Fibroblast of pulmonary artery (primary cell): ENCODE data around the gene CTDSPL2.

Experiments
- DNase-seq: peaks from one replicate; pipeline ENCODE4 v3.0.0-alpha.2; 2010; ENCODE audit warnings: low read depth
- H3K4me3 ChIP-seq: replicated peaks from 2 replicates; pipeline ENCODE4 v1.5.1; 2011; ENCODE audit warnings: low read depth, mild to moderate bottlenecking, control low read depth, low read length, moderate library complexity
- TF ChIP-seq, protein P1 (sequence below): IDR thresholded peaks from 2 replicates; pipeline ENCODE4 v1.5.1; 2011; ENCODE audit warnings: mild to moderate bottlenecking, control low read depth, low read length, inconsistent platforms; ENCODE audit errors: missing control alignments

Gene CTDSPL2

DNA sequence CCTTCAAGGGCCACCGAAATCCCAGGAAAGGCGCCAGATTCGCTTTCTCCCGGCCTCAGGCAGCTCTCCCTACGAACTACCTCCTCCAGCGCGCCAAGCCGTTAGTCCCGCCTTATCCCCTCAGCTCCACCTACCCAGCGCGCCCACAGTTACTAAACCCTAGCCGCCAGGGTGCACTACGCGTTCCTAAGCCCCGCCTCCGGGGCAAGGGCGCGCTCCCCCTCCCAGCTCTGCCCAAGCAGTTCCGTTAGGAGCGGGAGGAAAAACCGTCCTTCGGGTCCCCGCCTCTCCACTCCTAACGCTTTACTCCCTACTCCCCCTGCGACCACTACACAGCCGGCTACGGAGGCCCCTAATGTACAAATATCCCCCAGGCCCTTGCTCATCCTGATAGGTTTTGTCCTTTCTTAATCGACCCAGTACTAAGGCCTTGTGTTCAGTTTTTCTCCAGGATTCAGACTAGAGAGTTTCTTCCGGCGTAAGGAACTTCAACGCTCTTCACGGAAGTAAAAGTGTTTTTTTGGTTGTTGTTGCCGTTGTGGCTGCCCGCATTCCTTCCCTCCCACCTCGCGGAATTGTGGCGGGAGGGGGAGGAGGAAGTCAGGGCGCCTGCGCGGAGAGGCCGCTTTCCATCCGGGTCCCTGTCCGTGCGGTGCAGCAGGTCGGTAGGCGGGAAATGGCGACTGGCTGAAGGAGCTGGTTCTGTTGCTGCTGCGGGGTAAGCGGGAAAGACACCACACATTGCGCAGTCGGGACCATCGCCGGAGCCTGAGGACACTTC is at the start of gene CTDSPL2:
Gene CTDSPL2, plus strand, starts transcription at position 655 of the 781 bp plus-strand sequence. CDS start 31,386 bp downstream, outside the sequence.
- TF ChIP-seq, protein P1, sequence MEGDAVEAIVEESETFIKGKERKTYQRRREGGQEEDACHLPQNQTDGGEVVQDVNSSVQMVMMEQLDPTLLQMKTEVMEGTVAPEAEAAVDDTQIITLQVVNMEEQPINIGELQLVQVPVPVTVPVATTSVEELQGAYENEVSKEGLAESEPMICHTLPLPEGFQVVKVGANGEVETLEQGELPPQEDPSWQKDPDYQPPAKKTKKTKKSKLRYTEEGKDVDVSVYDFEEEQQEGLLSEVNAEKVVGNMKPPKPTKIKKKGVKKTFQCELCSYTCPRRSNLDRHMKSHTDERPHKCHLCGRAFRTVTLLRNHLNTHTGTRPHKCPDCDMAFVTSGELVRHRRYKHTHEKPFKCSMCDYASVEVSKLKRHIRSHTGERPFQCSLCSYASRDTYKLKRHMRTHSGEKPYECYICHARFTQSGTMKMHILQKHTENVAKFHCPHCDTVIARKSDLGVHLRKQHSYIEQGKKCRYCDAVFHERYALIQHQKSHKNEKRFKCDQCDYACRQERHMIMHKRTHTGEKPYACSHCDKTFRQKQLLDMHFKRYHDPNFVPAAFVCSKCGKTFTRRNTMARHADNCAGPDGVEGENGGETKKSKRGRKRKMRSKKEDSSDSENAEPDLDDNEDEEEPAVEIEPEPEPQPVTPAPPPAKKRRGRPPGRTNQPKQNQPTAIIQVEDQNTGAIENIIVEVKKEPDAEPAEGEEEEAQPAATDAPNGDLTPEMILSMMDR, result peak; percentile 7
- peak; percentile 99 for DNase-seq
- peak within 1 kb of the TSS; percentile 99 for H3K4me3 ChIP-seq

DNA sequence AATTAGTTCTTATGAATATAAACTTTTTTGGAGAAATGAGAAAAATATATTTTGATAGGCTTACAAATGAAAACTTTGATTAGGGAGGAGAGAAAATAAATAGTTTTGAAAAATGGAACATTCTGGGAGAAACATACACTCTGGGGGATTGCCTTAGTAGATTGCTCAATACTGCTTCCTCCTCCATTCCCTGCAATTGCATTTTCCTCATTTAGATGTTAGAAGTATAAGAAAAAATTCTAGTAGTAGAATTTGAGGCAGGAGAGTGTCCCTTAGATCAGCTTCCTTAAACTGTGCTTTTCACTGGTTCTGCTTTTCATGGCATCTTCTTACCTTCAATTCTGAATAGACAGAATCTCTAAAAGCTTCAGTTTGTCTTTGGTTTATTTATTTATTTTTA is 46.2 kb upstream of the CTDSPL2 start:
- TF ChIP-seq, protein P1, result no peak
- no peak overlapping the region for H3K4me3 ChIP-seq
- peak; percentile 65 for DNase-seq

- H3K4me3 ChIP-seq, result no peak overlapping the region
- DNase-seq, result peak; percentile 4
- TF ChIP-seq, protein P1, result no peak
Observed at GRCh38 chr15:44385344-44385942, 42.0 kb upstream of the CTDSPL2 start.

DNA sequence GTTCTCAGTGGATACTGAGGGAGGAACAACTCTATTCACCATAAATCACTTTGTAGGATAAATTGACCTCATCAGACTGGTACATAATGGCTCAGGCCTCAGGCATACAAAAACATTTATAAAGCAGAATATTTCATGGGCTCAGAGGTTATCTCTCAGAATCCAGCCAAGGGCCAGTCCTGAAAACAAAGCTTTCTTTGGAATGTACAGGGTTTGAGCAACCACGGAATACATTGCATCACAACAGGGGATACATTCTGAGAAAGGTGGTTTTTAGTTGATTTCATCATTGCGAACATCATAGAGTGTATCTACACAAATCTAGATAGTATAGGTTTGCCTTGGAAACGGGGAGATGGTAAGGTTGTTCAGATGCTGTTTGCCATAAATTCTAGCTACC is 33.4 kb upstream of the CTDSPL2 start:
- TF ChIP-seq, protein P1, result no peak
- H3K4me3 ChIP-seq, result no peak overlapping the region
- peak; percentile 72 for DNase-seq

DNA sequence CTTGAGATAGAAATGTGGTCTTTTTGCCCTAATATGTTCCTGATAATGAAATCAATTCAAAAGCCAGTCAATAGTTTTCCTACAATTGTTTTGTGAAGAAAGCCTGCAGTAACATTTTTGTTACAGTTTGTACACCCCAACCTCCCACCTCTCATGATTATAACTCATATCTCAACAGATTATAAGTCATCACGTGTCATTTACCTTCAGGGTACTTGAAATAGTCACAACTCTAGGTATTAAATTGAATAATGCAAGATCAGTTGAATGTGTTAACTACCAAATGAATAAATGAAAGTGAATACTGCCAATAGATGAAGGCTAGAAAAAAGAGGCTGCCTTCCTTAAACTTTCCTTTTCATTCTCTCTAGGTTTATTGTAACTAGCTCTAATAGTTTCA is 32.9 kb upstream of the CTDSPL2 start:
- no peak overlapping the region for H3K4me3 ChIP-seq
- DNase-seq, result no peak
- TF ChIP-seq, protein P1, result no peak

GRCh38 chr15:44397869-44398268 is 29.6 kb upstream of the CTDSPL2 start:
- no peak overlapping the region for H3K4me3 ChIP-seq
- TF ChIP-seq, protein P1, result no peak
- DNase-seq, result no peak
